Measurements from ENCODE around the gene PLPPR2.

PLPPR2 gene

GRCh38 chr19:11359421-11359820 lies 4.2 kb downstream of the PLPPR2 start:
- Histone ChIP-seq H3K9me3 (ENCODE audit: severe bottlenecking) (no peaks in the 10 kb centered on the region), H3K4me3 (ENCODE audit: low read depth, low read length) (no peak overlapping the region), H3K36me3 (peaks cover 41% of the 10 kb centered on the region), H3K27ac (no peak overlapping the region), H3K27me3 (ENCODE audit: insufficient read depth, low read depth, severe bottlenecking) (no peaks in the 10 kb centered on the region)
- no peak for TF ChIP-seq CTCF (IDR thresholded peaks at IDR 0.05; ENCODE audit: low read depth, low read length)
- no peak for DNase-seq

- peak; percentile 69 for DNase-seq
- no peaks in the 10 kb centered on the region for H3K9me3 ChIP-seq (ENCODE audit: severe bottlenecking)
- no peak overlapping the region for H3K4me3 ChIP-seq (ENCODE audit: low read depth, low read length)
- no peaks in the 10 kb centered on the region for H3K27me3 ChIP-seq (ENCODE audit: insufficient read depth, low read depth, severe bottlenecking)
- peaks cover 53% of the 10 kb centered on the region for H3K36me3 ChIP-seq
- no peak overlapping the region for H3K27ac ChIP-seq
- TF ChIP-seq CTCF (IDR thresholded peaks at IDR 0.05; ENCODE audit: low read depth, low read length), result no peak
Measured at GRCh38 chr19:11361037-11361770, 6.0 kb downstream of the PLPPR2 start.

GRCh38 chr19:11361771-11362731 lies 6.8 kb downstream of the PLPPR2 start:
- H3K9me3 ChIP-seq (ENCODE audit: severe bottlenecking), result no peaks in the 10 kb centered on the region
- no peaks in the 10 kb centered on the region for H3K27me3 ChIP-seq (ENCODE audit: insufficient read depth, low read depth, severe bottlenecking)
- TF ChIP-seq CTCF (IDR thresholded peaks at IDR 0.05; ENCODE audit: low read depth, low read length), result no peak
- H3K4me3 ChIP-seq (ENCODE audit: low read depth, low read length), result no peak overlapping the region
- no peak for DNase-seq
- peaks cover 53% of the 10 kb centered on the region for H3K36me3 ChIP-seq
- H3K27ac ChIP-seq, result no peak overlapping the region

GRCh38 chr19:11363881-11364280 lies 8.6 kb downstream of the PLPPR2 start:
- no peak for TF ChIP-seq CTCF (IDR thresholded peaks at IDR 0.05; ENCODE audit: low read depth, low read length)
- Histone ChIP-seq H3K27me3 (ENCODE audit: insufficient read depth, low read depth, severe bottlenecking) (no peaks in the 10 kb centered on the region), H3K27ac (no peak overlapping the region), H3K4me3 (ENCODE audit: low read depth, low read length) (no peak overlapping the region), H3K9me3 (ENCODE audit: severe bottlenecking) (no peaks in the 10 kb centered on the region), H3K36me3 (peaks cover 53% of the 10 kb centered on the region)
- no peak for DNase-seq

- TF ChIP-seq CTCF (IDR thresholded peaks at IDR 0.05; ENCODE audit: low read depth, low read length), result no peak
- no peak overlapping the region for H3K27ac ChIP-seq
- DNase-seq, result no peak
- H3K36me3 ChIP-seq, result peaks cover 48% of the 10 kb centered on the region
- H3K27me3 ChIP-seq (ENCODE audit: insufficient read depth, low read depth, severe bottlenecking), result no peaks in the 10 kb centered on the region
- H3K4me3 ChIP-seq (ENCODE audit: low read depth, low read length), result no peak overlapping the region
- no peaks in the 10 kb centered on the region for H3K9me3 ChIP-seq (ENCODE audit: severe bottlenecking)
Measured at GRCh38 chr19:11364296-11364904, 9.2 kb downstream of the PLPPR2 start.
